ENCODE results near the gene TMEM117.

TMEM117 gene

DNA sequence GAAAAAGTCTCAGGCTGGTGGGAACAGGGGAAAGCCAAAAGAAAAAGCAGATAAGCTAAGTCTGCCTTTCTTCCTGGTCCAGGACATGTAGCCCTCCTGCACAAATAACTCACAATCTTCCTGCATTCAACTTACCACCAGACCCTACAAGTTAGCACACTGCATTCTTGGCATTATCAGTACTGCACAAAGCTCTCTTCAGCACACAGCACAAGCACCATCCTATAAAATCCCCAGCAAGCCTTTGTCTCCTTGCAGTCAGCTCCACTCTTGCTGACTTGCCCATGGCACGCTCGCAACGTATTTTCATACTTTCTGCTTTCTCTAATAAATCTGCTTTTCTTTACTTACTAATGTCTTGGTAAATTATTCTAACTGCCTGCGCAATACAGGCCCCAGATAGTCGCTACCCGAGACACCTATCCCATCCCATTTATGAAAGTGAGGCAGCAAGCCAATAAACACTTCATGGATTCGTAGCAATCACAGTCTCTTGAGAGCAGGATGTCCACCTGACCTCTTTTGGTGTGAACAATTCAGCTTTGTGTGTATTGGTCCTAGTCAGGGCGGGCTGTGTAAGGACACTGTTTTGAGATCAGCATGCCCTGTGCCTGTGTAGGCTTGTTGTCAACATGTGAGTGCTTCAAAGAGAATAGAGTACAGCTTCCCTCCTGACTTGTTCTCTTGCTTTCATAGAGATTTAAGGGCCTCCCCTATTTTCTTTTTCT, 49.0 kb downstream of the TMEM117 start:
- no peak for DNase-seq (ENCODE audit: low spot score)

DNA sequence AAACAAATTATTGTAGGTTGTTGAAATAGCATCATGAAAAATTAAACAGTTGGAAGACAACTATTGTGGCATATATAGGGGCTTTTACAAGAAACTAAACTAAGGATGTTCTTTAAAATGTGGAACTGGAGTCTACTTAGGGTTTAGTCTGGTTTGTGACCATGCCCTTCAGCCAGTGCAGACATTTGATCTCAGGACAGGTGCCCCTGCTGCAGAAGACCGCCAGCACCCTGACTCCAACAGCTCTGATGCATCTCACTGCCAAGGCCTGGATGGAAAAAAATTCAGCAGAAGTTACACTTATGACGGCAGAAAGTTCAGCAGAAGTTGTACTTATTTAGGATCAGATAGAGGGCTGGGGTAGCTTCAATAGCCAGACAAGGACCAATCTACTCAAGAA, 51.5 kb downstream of the TMEM117 start:
- no peak for DNase-seq (ENCODE audit: low spot score)

DNA sequence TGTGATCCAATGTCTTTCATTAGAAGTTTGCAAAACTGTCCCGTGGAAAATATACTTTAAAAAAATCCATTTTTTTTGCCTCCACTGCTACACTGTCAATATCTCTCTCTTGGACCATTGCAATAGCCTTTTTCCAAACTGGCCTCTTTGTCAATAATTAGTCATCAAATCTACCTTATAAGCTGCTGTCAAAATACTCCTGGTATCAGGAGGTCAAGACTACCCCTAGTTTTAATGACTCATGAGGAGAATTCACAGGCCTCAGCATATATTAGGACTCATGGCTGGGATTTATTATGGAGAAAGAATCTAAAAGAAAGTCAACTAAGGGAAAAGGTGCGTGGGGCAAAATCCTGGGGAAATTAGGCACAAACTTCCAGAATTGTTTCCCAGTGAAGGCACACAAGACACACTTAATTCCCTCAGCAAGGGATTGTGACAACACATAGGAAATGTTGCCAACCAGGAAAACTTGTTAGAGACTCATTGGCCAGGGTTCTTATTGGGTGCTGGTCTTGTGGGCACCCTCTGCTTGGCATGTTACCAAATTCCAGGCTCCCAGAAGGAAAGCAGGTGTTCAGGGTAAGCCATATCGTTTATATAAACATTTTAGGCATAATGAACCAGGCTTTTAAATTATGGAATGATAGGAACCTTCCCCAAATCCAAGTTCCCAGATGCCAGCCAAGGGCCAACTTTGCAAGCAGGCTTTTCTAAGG, 56.1 kb downstream of the TMEM117 start:
- DNase-seq (ENCODE audit: low spot score): no peak

DNA sequence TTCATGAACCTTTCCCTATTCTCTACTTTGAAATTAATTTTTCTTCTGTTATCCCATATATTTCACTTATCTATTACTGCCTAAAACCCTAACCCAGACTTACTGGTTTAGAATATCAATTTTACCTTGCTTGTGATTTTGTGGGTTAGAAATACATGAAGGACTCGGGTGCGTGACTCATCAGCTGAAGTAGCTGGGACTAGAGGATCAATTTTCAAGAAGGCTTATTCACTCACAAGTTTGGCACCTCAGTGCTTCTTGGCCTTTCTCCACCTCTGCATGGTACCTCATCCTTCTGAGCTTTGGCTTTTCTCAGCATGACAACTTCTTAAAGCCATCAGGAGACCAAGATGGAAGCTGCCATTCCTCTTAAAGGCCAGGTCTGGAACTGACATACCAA, 57.8 kb downstream of the TMEM117 start:
- DNase-seq (ENCODE audit: low spot score): peak; percentile 30

DNA sequence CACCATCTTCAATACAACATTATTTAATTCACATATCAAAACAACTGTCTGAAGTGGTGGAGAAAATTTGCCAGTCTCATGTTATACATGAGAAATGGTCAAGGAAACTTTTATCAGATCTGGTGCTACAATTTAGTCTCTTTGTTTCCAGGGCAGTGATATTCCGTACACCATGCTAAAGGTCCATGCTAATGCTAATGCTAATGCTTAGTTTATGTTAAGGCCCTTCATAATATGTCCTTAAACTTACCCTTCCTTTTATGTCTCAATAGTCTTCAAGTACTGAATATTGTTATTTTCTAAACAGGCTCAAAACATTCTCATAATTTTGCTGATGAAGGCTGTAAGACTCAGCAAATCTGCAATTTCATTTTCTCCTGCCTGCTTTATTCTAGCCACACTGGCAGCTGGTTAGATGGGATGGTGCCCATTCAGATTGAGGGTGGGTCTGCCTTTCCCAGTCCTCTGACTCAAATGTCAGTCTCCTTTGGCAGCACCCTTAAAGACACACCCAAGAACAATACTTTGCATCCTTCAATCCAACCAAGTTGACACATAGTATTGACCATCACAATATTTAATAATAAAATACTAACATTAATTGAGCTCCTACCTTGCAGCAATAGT, 59.8 kb downstream of the TMEM117 start:
- DNase-seq (ENCODE audit: low spot score): no peak

DNA sequence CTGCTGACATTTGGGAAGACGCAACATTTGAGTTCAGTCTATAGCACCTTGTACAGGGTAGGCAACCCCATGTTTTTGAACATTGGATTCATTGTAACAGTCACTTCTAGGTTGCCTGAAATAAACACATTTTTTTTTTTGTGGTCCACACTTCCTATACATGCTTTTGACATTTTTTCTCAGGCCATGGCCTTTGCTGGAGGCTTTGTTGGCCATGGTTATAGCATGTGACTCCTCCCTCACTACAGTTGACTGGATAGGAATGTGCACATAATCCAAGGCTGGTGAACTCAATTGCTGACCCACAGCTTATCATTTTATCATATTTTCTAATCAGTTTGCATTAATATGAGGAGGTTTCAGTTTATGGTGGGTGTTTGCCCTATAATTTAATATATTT, 60.6 kb downstream of the TMEM117 start:
- DNase-seq (ENCODE audit: low spot score): no peak

DNA sequence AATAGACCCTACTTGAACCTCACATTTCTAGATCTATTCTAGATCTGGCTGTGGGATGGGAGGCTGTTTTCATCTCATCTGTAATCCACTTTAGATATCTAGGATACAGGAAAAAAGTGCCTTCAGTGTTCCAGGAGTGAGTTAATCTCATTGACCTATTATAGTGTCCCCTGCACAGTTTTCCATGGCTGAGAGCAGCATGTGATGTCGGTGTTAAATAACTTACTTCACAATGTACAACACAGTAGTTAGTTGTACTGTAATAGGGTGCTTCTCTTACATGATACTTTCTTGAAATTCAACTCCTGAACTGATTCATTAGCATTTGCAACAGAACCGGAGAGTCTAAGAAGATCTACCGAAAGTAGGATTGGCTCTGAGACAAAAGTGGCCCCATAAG, 62.6 kb downstream of the TMEM117 start:
- DNase-seq (ENCODE audit: low spot score): no peak

DNA sequence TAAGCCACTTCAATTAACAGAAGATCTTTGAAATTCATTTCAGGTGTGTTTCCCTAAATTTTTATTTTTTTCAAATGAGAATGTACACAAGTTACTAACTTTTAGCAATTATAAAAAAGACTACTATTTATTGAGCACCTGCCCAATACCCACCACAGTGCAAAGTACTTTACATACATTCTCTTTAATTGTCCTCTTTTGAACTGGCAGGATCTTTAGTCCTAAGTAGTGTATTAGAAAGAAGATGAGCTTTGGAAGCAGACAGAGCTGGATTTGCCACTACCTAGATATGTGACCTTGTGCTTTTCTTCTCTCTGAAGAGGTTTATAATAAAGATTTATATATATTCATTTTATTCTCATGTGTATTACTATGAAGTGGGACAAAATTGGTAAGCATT, 63.7 kb downstream of the TMEM117 start:
- DNase-seq (ENCODE audit: low spot score): no peak

DNA sequence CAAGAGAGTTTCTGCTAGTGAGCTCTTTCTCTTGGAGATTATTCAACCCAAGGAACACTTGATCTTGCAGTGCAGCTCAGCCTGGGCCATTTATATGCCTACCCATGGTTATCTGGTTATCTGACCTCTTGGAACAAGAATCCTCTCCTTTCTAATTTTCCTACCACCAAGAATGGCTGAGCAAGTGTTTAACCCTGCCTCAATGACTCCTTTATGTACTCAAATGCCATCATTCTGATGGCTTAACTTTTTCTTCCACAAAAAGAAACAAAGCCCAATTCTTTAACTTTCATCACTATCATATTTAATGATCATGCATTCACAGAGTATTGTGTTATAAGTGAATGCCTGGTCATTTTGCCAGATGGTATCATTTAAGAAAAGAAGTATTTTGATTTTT, 67.8 kb downstream of the TMEM117 start:
- DNase-seq (ENCODE audit: low spot score): no peak

DNA sequence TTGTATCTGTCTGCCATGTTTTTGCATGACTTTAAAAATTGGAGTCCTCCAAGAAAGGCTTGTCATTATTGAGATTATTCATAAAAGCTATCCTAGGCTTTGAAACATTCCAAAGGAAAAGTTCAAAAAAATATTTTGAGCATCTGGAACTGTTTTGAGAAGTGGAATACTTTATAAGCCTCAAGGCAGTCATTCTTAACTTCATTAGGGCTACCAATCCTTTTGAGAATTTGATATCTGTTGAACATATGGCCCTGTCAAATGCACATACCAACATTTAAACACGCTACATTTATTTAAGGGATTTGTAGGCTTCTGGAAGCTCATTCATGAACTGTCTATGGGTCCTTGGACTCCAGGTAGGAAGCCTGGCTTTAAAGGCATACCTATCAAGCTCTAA, 77.0 kb downstream of the TMEM117 start:
- no peak for DNase-seq (ENCODE audit: low spot score)

DNA sequence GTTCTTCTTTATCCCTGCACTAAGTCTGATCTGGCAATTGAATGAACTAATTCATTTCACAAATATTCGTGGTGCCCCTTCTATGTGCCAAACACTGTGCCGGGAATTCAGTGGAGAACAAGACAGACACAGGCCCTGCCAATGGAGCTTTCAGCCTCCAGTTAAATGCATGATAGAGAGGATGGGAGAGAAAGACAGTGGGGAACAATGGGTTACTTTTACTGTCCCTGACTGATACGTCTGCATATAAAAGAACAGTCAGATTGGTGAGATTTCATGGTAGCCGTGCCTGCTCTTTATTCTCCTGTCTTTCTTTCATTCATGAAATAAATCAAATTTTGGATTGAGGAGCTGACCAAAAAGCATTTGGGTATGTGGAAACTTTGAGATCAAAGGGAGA, 78.5 kb downstream of the TMEM117 start:
- DNase-seq (ENCODE audit: low spot score): no peak

DNA sequence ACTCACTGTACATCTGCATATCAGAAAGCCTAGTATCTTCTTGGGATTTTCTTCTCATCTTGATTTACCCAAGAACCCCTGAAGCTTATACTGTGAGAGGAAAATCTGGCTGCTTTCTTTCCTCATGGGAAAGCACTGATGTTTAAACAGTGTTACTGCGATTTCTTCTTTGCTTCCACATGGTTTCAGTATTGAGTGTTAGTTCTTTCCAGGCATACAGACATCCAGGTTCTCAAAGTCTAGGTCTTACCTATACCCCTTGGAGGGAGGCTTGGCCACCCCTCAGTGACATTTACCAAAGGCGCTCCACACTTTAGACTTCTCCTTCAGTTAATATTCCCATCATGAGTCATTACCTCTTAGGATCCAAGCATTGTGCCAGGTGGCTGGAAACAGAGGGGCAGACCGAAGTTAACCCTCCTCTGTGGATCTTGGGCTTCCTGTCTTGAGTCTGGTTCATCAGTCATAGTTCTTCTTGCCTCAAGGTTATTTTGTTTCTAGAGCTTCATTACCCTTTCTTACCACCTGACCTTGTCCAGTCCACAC, 79.1 kb downstream of the TMEM117 start:
- peak; percentile 4 for DNase-seq (ENCODE audit: low spot score)

DNA sequence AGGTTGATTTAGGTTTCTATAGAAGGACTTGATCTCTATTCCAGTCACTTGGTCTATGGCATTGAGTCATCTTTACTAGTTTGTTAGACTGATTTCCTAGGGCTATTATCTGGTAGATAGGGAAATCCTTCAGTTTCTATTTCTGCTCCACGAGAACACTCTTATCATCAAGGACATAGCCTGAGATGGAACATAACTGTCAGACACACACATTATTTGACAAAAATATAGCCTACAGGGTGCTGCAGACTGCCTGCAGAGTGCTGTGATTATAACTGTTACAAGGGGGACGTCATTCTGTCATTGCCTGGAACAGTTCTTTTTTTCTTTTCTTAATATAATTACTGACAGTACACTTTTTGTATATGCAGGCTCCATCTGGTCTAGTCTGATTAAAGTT, 82.0 kb downstream of the TMEM117 start:
- no peak for DNase-seq (ENCODE audit: low spot score)

DNA sequence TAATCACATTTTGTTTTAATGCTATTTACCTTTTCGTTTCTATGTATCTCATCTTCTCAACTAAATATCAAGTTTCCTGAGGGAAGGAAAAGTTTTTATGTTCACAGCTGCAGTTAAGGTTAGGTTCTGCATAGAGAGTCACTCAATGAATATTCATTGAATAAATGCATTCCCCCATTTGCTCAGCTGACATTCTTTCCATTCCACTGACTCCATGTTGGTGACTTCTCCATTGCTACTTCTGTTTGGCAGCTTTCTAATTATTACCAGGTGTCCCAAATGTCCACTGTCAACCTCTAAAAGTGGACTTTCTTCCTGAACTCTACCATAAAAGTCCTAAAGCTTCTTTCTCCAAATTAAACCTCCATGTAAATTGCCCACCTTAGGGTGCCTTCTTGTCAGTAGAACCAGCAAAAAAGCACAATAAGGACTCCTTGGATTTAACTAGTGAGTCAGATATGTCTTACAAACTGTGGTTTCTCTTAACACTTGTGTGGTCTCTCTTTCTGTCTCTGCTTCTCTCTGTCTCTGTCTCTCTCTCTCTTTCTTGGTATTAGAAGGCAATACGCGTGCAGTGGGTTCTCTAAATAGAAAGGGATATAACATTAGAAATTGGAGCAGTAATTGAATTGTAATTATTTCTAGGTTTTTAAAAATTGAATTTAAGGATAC, 85.9 kb downstream of the TMEM117 start:
- DNase-seq (ENCODE audit: low spot score): peak; percentile 48

DNA sequence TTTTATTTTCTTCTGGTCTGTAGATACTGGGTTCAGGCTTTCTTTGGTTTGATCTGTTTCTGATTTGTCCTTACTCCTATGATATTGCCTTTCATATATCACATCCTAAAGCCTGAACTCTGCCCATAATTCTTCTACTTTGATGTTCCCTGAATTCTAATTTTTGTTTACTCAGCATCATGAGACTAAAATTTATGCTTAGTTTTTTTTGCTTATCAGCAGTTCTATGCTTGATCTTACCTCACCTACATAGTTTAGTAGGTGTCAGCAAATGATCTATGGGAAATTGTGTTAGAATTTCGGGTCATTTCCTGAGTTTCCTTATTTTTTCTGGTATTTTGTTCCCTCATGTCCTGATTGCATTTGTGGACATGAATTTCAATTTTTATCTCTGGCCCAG, 94.2 kb downstream of the TMEM117 start:
- no peak for DNase-seq (ENCODE audit: low spot score)

DNA sequence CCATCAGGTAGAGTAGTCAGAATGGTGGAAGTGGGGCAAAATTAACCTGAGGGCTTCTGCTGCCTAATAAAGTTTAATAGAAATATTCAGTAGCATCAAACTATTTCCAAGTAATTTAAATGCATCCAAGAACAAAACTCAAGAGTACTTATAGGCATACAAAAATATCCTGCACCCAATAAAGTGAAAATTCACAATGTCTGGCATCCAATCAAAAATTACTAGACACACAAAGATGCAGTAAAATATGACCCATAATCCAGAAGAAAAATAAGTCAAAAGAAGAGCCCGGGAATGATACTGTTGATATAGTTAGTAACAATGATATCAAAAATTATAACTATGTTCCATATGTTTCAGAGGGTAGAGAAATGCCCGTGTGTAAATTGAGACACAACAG, 95.3 kb downstream of the TMEM117 start:
- DNase-seq (ENCODE audit: low spot score): no peak

DNA sequence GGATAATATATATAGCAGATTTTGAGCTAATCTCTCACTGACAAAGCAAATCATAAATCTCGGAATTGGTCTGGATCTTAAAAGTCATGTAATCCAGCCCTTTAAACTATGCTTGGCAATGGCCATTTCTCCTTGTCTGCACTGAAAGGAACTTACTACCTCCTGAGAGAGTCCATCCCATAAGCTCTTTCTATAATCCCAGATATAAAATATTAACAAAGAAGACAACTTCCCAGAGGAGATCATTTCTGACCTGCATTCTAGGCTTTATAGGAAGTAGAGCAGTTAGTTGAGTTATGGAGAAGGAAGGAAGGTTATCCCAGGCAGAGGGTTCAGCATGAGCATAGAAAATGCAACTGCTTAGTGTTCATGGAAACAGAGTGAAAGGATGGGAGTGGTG, 99.7 kb downstream of the TMEM117 start:
- DNase-seq (ENCODE audit: low spot score): no peak

DNA sequence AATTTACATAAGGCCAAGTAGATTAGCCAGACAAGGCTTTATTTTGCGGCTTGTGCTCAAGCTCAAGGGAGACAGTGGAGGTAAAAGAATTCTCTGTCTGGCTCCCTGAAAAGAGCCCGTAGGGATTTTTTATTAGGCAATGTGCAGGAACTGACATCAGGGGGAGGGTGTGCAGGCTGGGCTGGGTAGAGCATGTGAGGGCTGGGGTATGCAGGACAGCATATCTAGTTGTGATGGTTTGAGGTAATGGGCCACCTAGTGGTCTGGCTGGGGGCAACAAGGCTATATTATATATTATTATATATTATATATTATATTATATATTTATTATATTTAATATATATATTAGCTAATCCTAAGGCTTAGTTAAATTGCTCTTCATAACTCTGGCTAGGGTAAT, 102.1 kb downstream of the TMEM117 start:
- DNase-seq (ENCODE audit: low spot score): peak; percentile 10

DNA sequence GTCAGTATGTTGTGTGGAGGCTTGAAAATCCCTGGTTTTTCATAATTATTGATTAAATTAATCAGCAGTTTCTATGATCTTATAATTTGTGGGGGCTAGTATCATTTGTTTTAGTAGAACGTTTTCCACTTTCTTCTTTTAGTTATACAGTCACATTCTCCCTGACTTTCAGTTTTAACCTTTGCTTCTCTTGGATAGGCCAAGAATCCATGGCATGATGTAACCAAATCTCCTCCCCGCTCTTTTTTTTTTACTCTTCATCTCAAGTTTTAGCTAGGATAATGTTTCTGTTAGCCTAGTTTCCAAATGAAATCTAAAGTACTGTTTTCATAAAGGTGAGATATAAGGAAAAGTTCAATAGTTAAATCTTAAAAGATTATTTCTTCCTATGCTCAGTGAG, 106.5 kb downstream of the TMEM117 start:
- DNase-seq (ENCODE audit: low spot score): peak; percentile 11

DNA sequence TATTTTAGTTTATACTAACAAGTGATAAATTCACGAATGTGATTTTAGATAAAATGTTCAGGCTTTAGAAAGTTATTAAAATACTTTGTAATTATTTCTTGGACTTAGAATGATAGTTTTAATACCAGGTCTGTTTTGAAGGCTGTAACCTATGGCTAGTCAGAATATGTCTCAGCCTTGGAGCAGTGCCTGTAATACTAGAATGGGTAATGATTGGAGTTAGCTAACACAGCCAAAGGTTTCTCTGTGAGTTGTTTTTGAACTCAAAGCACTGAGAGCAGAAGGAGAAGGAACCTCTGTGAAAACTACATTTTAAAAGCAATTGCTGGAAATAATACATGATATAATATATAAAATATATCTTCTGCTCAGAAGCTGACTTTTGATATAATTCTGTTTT, 110.1 kb downstream of the TMEM117 start:
- DNase-seq (ENCODE audit: low spot score): no peak

DNA sequence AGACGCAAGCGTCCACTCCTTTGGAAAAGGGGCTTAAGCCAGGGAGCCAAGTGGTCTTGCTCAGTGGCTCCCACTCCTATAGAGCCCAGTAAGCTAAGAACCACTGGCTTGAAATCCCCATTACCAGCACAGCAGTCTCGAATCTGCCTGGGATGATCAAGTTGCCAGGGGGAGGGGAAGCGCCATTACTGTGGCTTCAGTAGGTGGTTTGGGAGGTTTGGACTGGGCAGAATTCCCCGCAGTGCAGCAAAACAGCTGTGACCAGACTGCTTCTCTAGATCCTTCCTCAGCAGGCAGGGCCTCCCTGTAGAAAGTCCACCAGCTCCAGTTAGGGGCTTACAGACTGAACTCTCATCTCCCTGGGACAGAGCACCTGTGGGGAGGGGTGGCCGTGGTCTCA, 115.4 kb downstream of the TMEM117 start:
- no peak for DNase-seq (ENCODE audit: low spot score)

DNA sequence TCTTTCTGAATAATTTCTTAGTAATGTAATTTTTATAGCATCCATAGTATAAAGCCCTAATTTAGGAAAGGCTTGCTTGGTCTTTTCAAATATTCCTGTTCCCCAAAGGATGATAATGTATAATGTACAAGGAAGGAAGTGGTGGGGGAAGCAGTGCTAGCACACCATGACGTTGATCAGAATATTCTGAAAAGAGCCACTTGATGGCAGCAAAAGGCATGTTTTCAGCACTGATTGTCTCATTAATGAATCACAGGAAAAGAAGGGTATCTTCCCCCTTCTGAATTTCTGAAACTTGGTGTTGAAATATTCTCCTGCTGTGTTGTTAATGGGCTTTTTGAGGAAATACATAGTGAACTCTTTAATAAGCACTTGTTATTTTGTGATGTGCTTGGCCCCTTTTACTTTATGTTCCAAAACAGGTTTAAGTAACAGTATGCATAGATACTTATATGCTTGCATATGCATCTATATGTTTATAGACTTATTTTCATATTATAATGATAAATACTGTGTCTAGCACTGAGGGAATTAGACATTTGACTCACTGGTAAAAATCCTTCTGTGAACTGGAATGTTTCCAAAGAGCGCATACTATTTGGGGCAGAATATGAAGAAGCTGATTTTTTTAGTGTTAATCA, 122.0 kb downstream of the TMEM117 start:
- DNase-seq (ENCODE audit: low spot score): peak; percentile 54

Data from AG08396 (cell line).